NCI-H2029 (cell line): ENCODE data around the gene TXNDC17.
A peak's percentile ranks its signal among the peaks of the same experiment; 100 is the strongest.
"Not testable (repeated sequence)": the region's sequence is repeated elsewhere in the genome, so short reads cannot be mapped to it uniquely, and the experiment has no call there.

Experiments used
- DNase-seq: peaks from one replicate; lab custom pipeline; 2025; lab: John Stamatoyannopoulos, UW

The TXNDC17 gene

DNA sequence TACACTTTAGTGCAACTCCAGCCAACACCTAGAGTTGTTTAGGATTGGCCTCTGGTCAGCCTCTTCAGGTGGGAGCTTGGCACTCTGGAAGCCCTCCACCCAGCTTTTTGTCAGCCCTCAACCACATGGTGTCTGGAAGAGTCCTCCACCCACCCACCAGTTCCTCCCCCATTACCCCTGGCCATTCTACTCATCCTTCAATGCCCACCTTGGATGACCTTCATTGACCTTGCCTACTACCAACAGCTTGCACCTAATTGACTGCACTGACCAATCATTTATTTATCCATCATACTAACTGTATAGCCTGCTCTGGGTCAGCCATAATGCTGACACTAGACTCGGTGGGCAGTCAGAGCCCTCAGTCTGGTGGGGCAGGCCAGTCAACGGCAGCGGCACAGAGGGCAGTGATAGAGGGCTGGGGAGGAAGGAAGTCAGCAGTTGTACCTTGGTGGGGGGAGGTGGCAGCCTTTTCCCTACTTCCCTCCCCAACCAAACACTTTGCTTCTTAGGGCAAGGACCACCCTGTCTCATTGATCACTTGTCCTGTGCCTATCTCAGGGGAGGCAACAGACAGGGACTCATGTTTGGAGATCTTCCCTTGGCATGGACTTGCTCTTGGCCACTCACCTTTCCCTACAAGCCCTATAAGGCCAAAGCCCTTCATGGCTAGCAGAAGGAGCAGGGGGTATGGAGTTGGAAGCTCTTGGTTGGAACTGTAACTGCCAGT lies 43.0 kb downstream of the TXNDC17 start:
- DNase-seq, result no peak

GRCh38 chr17:6684460-6684783 lies 43.6 kb downstream of the TXNDC17 start:
- DNase-seq, result no peak

GRCh38 chr17:6684881-6685767 lies 44.3 kb downstream of the TXNDC17 start:
- DNase-seq, result no peak

- peak; percentile 5 for DNase-seq
Observed at GRCh38 chr17:6686026-6686425, 45.2 kb downstream of the TXNDC17 start.

- no peak for DNase-seq
Observed at GRCh38 chr17:6688944-6689343, 48.1 kb downstream of the TXNDC17 start.

- DNase-seq, result no peak
Observed at GRCh38 chr17:6690641-6691040, 49.8 kb downstream of the TXNDC17 start.

DNA sequence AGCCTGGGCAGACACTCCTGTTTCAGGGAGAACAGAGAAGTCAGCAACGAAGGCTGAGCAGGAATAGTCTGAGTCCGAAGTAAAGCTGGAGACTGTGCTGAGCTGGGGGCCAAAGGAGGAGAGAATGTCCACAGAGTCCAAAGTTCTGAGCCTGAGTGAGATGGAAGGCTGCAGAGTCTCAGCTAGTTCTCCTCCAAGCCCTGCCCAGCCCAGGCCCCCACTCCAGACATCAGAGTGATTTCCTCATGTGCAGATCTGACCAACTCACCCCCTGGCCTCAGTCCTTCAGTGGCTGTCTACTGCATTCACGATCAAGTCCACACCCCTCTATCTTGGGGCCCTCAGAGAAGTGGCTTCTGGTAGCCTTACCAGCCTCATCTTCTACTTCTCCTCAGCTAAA lies 50.7 kb downstream of the TXNDC17 start:
- no peak for DNase-seq

DNA sequence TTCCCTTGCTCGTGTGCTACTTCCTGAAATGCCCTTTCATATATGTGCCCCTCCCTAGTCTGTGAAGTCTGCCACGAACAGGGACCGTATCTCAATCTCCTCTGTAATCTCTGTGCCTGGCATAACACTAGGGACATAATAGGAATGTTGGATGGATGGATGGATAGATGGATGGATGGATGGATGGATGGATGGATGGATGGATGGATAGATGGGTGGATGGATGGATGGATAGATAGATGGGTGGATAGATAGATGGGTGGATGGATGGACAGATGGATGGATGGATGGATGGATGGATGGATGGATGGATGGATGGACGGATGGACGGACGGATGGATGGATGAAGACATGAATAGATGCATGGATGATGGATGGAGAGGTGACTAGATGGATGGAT lies 51.1 kb downstream of the TXNDC17 start:
- DNase-seq, result not testable (repeated sequence)
